ENCODE data around the gene MRPL36.
"Not testable (repeated sequence)": the region's sequence is repeated elsewhere in the genome, so short reads cannot be mapped to it uniquely, and the experiment has no call there.

GRCh38 chr5:1798589-1798988 is 1.0 kb downstream of the MRPL36 start:
- TF ChIP-seq, protein P1, sequence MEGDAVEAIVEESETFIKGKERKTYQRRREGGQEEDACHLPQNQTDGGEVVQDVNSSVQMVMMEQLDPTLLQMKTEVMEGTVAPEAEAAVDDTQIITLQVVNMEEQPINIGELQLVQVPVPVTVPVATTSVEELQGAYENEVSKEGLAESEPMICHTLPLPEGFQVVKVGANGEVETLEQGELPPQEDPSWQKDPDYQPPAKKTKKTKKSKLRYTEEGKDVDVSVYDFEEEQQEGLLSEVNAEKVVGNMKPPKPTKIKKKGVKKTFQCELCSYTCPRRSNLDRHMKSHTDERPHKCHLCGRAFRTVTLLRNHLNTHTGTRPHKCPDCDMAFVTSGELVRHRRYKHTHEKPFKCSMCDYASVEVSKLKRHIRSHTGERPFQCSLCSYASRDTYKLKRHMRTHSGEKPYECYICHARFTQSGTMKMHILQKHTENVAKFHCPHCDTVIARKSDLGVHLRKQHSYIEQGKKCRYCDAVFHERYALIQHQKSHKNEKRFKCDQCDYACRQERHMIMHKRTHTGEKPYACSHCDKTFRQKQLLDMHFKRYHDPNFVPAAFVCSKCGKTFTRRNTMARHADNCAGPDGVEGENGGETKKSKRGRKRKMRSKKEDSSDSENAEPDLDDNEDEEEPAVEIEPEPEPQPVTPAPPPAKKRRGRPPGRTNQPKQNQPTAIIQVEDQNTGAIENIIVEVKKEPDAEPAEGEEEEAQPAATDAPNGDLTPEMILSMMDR (IDR thresholded peaks at IDR 0.05): not testable (repeated sequence)
- TF ChIP-seq POLR2A (IDR thresholded peaks at IDR 0.05; ENCODE audit: low read depth); POLR2AphosphoS5 (IDR thresholded peaks at IDR 0.05); EP300 (IDR thresholded peaks at IDR 0.05): not testable (repeated sequence)

Data from esophagus muscularis mucosa (tissue), 4 donors.